GM12892 (cell line): ENCODE results near the gene DRC1.

Experiments used
- POLR2A ChIP-seq: IDR thresholded peaks from 2 replicates; pipeline ENCODE4 v1.6.1; 2011; ENCODE audit warnings: low read depth, low read length, control low read depth
- POLR2AphosphoS5 ChIP-seq: IDR thresholded peaks from 2 replicates; pipeline ENCODE4 v1.6.1; 2011; ENCODE audit warnings: low read depth, low read length, control low read depth

DNA sequence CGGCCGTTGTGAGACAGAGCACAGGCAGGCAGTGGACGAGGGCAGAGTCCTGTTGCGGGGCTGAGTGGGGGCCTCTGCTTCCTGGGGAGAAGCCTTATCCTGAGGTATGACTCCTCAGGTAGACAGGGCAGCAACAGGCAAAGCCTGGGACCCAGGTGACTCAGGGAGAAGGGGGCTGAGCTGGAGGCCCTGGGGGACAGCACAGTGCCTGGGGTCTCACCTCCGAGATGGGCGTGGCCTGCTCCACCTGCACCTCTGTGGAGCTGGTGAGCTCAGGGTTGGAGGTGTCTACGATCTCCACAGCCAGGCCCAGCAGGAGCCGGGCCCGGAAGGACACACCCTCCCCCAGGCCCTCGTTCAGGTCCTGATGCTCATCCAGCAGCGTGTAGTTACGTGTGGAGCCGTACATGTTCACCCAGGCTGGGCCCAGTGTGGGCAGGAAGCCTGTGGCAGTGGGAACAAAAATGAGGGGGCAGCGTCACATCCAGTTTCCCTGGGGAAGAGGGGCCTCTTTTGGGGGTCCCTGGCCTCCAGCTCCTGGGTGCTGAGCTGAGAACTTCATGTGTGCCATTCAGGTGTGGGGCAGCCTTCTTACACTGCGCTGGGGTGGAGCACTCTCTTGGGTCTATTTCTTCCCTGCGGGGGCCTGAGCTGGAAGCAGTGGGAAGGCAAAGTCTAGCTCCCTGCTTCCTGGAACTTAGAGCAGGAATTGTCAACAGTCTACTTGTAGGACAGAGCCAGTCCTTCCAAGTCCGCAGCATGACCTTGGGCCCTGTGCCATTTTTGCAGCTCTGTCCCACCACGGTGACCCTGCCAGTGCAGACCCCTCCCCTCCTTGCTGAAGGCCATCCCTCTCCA lies 79.1 kb downstream of the DRC1 start:
- TF ChIP-seq POLR2AphosphoS5 (no peak), POLR2A (no peak)
